HepG2 (cell line): ENCODE measurements around the gene NCAPD2. TPM values are rescaled to one million over a fixed set of nuclear protein-coding genes. Genes with fewer than 3 reads are reported as not detected.

Source experiments
- AGO1 ChIP-seq: fragments of 200-400 bp; formaldehyde crosslinking; IDR thresholded peaks from 2 replicates; pipeline ENCODE4 v1.6.1; 2017; ENCODE audit warnings: mild to moderate bottlenecking, low read depth, low read length, moderate library complexity; ENCODE audit not compliant: poor library complexity, severe bottlenecking
- ATF6 ChIP-seq: sonication (generic); formaldehyde crosslinking; conservative IDR thresholded peaks from 2 replicates; pipeline ENCODE4 v1.4.0; 2020; ENCODE audit warnings: missing genetic modification reagents
- CBX5 ChIP-seq: sonication (generic); formaldehyde crosslinking; IDR thresholded peaks from 2 replicates; pipeline ENCODE4 v1.4.0; 2020; ENCODE audit warnings: missing genetic modification reagents, borderline replicate concordance
- CCDC6 ChIP-seq: sonication (generic); formaldehyde crosslinking; IDR thresholded peaks from 2 replicates; pipeline ENCODE4 v1.8.1; 2022; ENCODE audit warnings: mild to moderate bottlenecking, missing genetic modification reagents, moderate library complexity
- CENPBD1 ChIP-seq: sonication (generic); formaldehyde crosslinking; IDR thresholded peaks from 2 replicates; pipeline ENCODE4 v1.8.0; 2022; ENCODE audit warnings: missing genetic modification reagents, low read depth, mild to moderate bottlenecking, borderline replicate concordance
- CHD4 ChIP-seq: fragments of 200-600 bp; sonication (generic); IDR thresholded peaks from 2 replicates; pipeline ENCODE4 v1.7.0; 2017; ENCODE audit warnings: mild to moderate bottlenecking, low read length, borderline replicate concordance
- CREB1 ChIP-seq, 2 experiments: fragments of 450-650 bp in 1 of 2; IDR thresholded peaks; 2 replicates each; pipeline ENCODE4 v1.6.1; 2016 to 2017; ENCODE audit warnings: control low read depth in 1 of 2, mild to moderate bottlenecking in 1 of 2, missing compliant biosample characterization in 1 of 2, missing genetic modification characterization in 1 of 2
- KAT8 ChIP-seq: IDR thresholded peaks from 2 replicates; pipeline ENCODE4 v1.6.1; 2016; ENCODE audit warnings: missing genetic modification reagents, missing compliant biosample characterization
- KDM4B ChIP-seq: sonication (generic); formaldehyde crosslinking; IDR thresholded peaks from 2 replicates; pipeline ENCODE4 v1.4.0; 2020; ENCODE audit warnings: missing genetic modification reagents
- KMT2B ChIP-seq: IDR thresholded peaks from 2 replicates; pipeline ENCODE4 v1.6.1; 2016; ENCODE audit warnings: missing genetic modification reagents, missing compliant biosample characterization
- MAZ ChIP-seq, 2 experiments: sonication (generic) in 1 of 2; formaldehyde crosslinking in 1 of 2; IDR thresholded peaks; 2 replicates each; pipeline versions ENCODE4 v1.5.0 to v1.6.1; 2012 to 2020; ENCODE audit warnings: low read depth in 2 of 2, mild to moderate bottlenecking in 2 of 2, borderline replicate concordance in 1 of 2, improper control_type of control experiment in 1 of 2, low read length in 1 of 2, missing genetic modification reagents in 1 of 2, moderate library complexity in 1 of 2
- MLXIP ChIP-seq: sonication (generic); formaldehyde crosslinking; IDR thresholded peaks from 2 replicates; pipeline ENCODE4 v1.9.0; 2021; ENCODE audit warnings: missing genetic modification reagents, borderline replicate concordance
- MXD4 ChIP-seq: IDR thresholded peaks from 2 replicates; pipeline ENCODE4 v1.6.1; 2016; ENCODE audit warnings: mild to moderate bottlenecking, missing biosample characterization, missing genetic modification reagents
- NAIF1 ChIP-seq: sonication (generic); formaldehyde crosslinking; IDR thresholded peaks from 2 replicates; pipeline ENCODE4 v1.5.0; 2020; ENCODE audit warnings: mild to moderate bottlenecking, missing genetic modification reagents, borderline replicate concordance
- SAP130 ChIP-seq: IDR thresholded peaks from 2 replicates; pipeline ENCODE4 v1.6.1; 2016; ENCODE audit warnings: low read depth
- SIN3A ChIP-seq: IDR thresholded peaks from 2 replicates; pipeline ENCODE4 v1.6.1; 2011; ENCODE audit warnings: low read depth, mild to moderate bottlenecking, control low read depth, low read length, borderline replicate concordance
- SMAD3 ChIP-seq: sonication (generic); formaldehyde crosslinking; IDR thresholded peaks from 2 replicates; pipeline ENCODE4 v1.4.0; 2020; ENCODE audit warnings: missing genetic modification reagents
- SOX5 ChIP-seq: IDR thresholded peaks from 2 replicates; pipeline ENCODE4 v1.6.1; 2016; ENCODE audit warnings: borderline replicate concordance
- SSRP1 ChIP-seq: IDR thresholded peaks from 2 replicates; pipeline ENCODE4 v1.6.1; 2016; ENCODE audit warnings: control low read depth
- STAG1 ChIP-seq: sonication (generic); formaldehyde crosslinking; IDR thresholded peaks from 2 replicates; pipeline ENCODE4 v1.4.0; 2020; ENCODE audit warnings: missing genetic modification reagents
- SUZ12 ChIP-seq: fragments of 150-350 bp; IDR thresholded peaks from 2 replicates; pipeline ENCODE4 v1.6.1; 2014; ENCODE audit warnings: low read depth, low read length
- SYNCRIP ChIP-seq: fragments of 200-400 bp; formaldehyde crosslinking; IDR thresholded peaks from 2 replicates; pipeline ENCODE4 v1.6.1; 2018; ENCODE audit warnings: mild to moderate bottlenecking, low read depth, low read length; ENCODE audit not compliant: insufficient read depth
- YEATS4 ChIP-seq: sonication (generic); formaldehyde crosslinking; IDR thresholded peaks from 2 replicates; pipeline ENCODE4 v1.4.0; 2020; ENCODE audit warnings: missing genetic modification reagents, borderline replicate concordance
- ZNF136 ChIP-seq: sonication (generic); formaldehyde crosslinking; IDR thresholded peaks from 2 replicates; pipeline ENCODE4 v1.8.1; 2022; ENCODE audit warnings: low read depth, mild to moderate bottlenecking, moderate library complexity, missing genetic modification reagents
- ZNF850 ChIP-seq: sonication (generic); formaldehyde crosslinking; conservative IDR thresholded peaks from 2 replicates; pipeline ENCODE4 v1.9.0; 2021; ENCODE audit warnings: mild to moderate bottlenecking, missing genetic modification reagents
- polyA plus RNA-seq, 8 experiments: library from polyadenylated mRNA; depleted of rRNA in 3 of 8; stranded (reverse) in 7 of 8; unstranded in 1 of 8; fragments of >200 nt; fragmentation: Illumina TruSeq in 4 of 8; extraction: Trizol in 4 of 8; gene quantifications; 2 replicates each; pipeline versions ENCODE4 v1.2.1 to v1.2.3, GENCODE V29; 2011 to 2016; ENCODE audit warnings: low read depth in 4 of 8, missing spikeins in 1 of 8, mixed read lengths in 1 of 8; ENCODE audit not compliant: insufficient read depth in 1 of 8
- total RNA-seq, 5 experiments: library from RNA; depleted of rRNA; stranded (reverse); fragments of >200 nt; fragmentation: Illumina TruSeq; extraction: Trizol; gene quantifications; 2 replicates each; pipeline ENCODE4 v1.2.3, GENCODE V29; 2016; ENCODE audit warnings: low read depth in 1 of 5

The NCAPD2 gene
- total and polyA plus RNA-seq, 2 of the 13 experiments (the other 11 are each of a cell fraction or from before 2014, with no cell fraction given) = 51.1 to 65.6 TPM

GRCh38 chr12:6542209-6543009, 48.5 kb downstream of the NCAPD2 start (continued):
- TF ChIP-seq SYNCRIP (no peak), ZNF850 (no peak), SMAD3 (peak; percentile 77; the same call in 1 of the 2 replicates), CREB1 (IDR thresholded peaks at IDR 0.05) (peak; percentile 76), CREB1 (CRISPR knock-in tag; IDR thresholded peaks at IDR 0.05) (peak; percentile 91), SOX5 (CRISPR knock-in tag) (peak; percentile 84; the same call in 1 of the 2 replicates), AGO1 (no peak), MLXIP (CRISPR knock-in tag) (no peak), MAZ (IDR thresholded peaks at IDR 0.05; ENCODE audit: borderline replicate concordance, low read depth, low read length) (no peak), MAZ (CRISPR knock-in tag; IDR thresholded peaks at IDR 0.05; ENCODE audit: low read depth) (no peak), KMT2B (CRISPR knock-in tag) (0 out of 2 replicates have a peak, but pooled peaks have one; percentile 42), KAT8 (CRISPR knock-in tag) (peak; percentile 88), ZNF136 (CRISPR knock-in tag) (0 out of 2 replicates have a peak, but pooled peaks have one; percentile 87), SUZ12 (no peak), MXD4 (CRISPR knock-in tag) (peak; percentile 66; the same call in 1 of the 2 replicates), ATF6 (no peak), STAG1 (CRISPR knock-in tag) (no peak), KDM4B (CRISPR knock-in tag) (no peak; the same call in 1 of the 2 replicates), CBX5 (CRISPR knock-in tag) (peak; percentile 62; the same call in 1 of the 2 replicates), SIN3A (0 out of 2 replicates have a peak, but pooled peaks have one; percentile 58), NAIF1 (CRISPR knock-in tag) (no peak), CCDC6 (CRISPR knock-in tag) (no peak), CENPBD1 (CRISPR knock-in tag) (no peak), YEATS4 (CRISPR knock-in tag) (peak; percentile 88; the same call in 1 of the 2 replicates), SAP130 (CRISPR knock-in tag) (peak; percentile 92), SSRP1 (no peak), CHD4 (no peak)
